Sigmoid colon (tissue), 4 donors: ENCODE results near the gene RBFOX2.

Experiments
- POLR2A ChIP-seq, 2 donors: fragments of 450-650 bp; IDR thresholded peaks; one replicate each; pipeline ENCODE4 v1.6.1; 2016; ENCODE audit warnings: antibody characterized with exemption in 2 of 2, mild to moderate bottlenecking in 2 of 2, moderate library complexity in 2 of 2
- POLR2AphosphoS5 ChIP-seq, 4 donors: sonication (generic); formaldehyde crosslinking; IDR thresholded peaks; one replicate each; pipeline ENCODE4 v1.6.1; 2017; ENCODE audit warnings: antibody characterized with exemption in 4 of 4
- TF ChIP-seq, protein P1 (sequence below), 4 experiments: fragments of 450-650 bp in 3 of 4; fragments of 200-600 bp in 1 of 4; IDR thresholded peaks; one replicate each; pipeline ENCODE4 v1.5.1; 2016 to 2019; ENCODE audit warnings: antibody characterized with exemption in 4 of 4, mild to moderate bottlenecking in 3 of 4, moderate library complexity in 2 of 4

DNA sequence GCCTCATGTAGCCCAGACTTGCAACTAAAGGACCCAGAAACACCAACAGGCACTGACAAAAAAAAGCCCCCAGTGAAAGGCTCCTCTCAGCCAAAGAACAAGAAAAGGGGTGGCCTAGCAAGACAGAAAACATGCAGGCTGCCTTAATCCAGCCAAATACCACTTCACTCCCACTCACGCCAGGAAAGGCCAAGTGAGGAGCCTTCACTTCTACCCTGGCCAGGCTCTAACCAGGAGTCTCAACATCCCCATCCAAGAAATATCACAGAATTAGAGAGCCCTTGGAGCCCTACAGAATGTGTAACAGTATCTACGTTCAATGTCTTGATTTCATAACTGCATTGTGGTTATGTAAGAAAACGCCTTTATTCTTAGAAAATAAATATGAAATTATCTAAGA lies 162.0 kb downstream of the RBFOX2 start:
- TF ChIP-seq, protein P1, sequence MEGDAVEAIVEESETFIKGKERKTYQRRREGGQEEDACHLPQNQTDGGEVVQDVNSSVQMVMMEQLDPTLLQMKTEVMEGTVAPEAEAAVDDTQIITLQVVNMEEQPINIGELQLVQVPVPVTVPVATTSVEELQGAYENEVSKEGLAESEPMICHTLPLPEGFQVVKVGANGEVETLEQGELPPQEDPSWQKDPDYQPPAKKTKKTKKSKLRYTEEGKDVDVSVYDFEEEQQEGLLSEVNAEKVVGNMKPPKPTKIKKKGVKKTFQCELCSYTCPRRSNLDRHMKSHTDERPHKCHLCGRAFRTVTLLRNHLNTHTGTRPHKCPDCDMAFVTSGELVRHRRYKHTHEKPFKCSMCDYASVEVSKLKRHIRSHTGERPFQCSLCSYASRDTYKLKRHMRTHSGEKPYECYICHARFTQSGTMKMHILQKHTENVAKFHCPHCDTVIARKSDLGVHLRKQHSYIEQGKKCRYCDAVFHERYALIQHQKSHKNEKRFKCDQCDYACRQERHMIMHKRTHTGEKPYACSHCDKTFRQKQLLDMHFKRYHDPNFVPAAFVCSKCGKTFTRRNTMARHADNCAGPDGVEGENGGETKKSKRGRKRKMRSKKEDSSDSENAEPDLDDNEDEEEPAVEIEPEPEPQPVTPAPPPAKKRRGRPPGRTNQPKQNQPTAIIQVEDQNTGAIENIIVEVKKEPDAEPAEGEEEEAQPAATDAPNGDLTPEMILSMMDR (IDR thresholded peaks at IDR 0.05): no peak
- TF ChIP-seq POLR2AphosphoS5 (IDR thresholded peaks at IDR 0.05): no peak
- TF ChIP-seq POLR2A (IDR thresholded peaks at IDR 0.05): no peak
